Astrocyte (in vitro differentiated cells and primary cell): ENCODE measurements around the gene SRC. TPM values are rescaled to one million over a fixed set of nuclear protein-coding genes. Genes with fewer than 3 reads are reported as not detected.

ENCODE experiments used
- DNase-seq: peaks from one replicate; pipeline ENCODE4 v3.0.0-alpha.2; 2010; ENCODE audit warnings: low read depth
- FAIRE-seq: peaks from 2 replicates; lab custom pipeline; 2011; peaks lifted over from hg19 to GRCh38; lab: Jason Lieb, UNC
- H2AFZ ChIP-seq: 2 replicates; pipeline ENCODE4 v1.6.0; 2012; ENCODE audit warnings: low read depth, low read length, inconsistent platforms
- H3K27ac ChIP-seq: 2 replicates; pipeline ENCODE4 v1.5.1; 2011; ENCODE audit warnings: low read depth, low read length, inconsistent platforms
- H3K27me3 ChIP-seq: 2 replicates; pipeline ENCODE4 v1.6.0; 2011; ENCODE audit warnings: low read length, inconsistent platforms; ENCODE audit not compliant: insufficient read depth
- H3K36me3 ChIP-seq: 2 replicates; pipeline ENCODE4 v1.5.1; 2011; ENCODE audit warnings: low read length, inconsistent platforms; ENCODE audit not compliant: insufficient read depth
- H3K4me1 ChIP-seq: 2 replicates; pipeline ENCODE4 v1.5.1; 2011; ENCODE audit warnings: low read length, inconsistent platforms; ENCODE audit not compliant: insufficient read depth
- H3K4me2 ChIP-seq: 2 replicates; pipeline ENCODE4 v1.6.0; 2012; ENCODE audit warnings: low read length, inconsistent platforms
- H3K4me3 ChIP-seq: 2 replicates; pipeline ENCODE4 v1.5.1; 2011; ENCODE audit warnings: low read depth, mild to moderate bottlenecking, low read length, inconsistent platforms; ENCODE audit not compliant: insufficient read depth
- H3K79me2 ChIP-seq: 2 replicates; pipeline ENCODE4 v1.6.0; 2012; ENCODE audit warnings: mild to moderate bottlenecking, low read length, inconsistent platforms; ENCODE audit not compliant: insufficient read depth
- H3K9ac ChIP-seq: 2 replicates; pipeline ENCODE4 v1.6.0; 2012; ENCODE audit warnings: mild to moderate bottlenecking, low read length, inconsistent platforms
- H3K9me3 ChIP-seq: 2 replicates; pipeline ENCODE4 v1.5.1; 2012; ENCODE audit warnings: low read depth, mild to moderate bottlenecking, low read length, inconsistent platforms; ENCODE audit not compliant: insufficient read depth
- H4K20me1 ChIP-seq: 2 replicates; pipeline ENCODE4 v1.6.0; 2012; ENCODE audit warnings: low read length, inconsistent platforms; ENCODE audit not compliant: insufficient read depth
- H3K27ac Mint-ChIP-seq: one replicate; pipeline ENCODE4 v1.8.0; 2021; ENCODE audit warnings: mild to moderate bottlenecking, mixed read lengths; ENCODE audit not compliant: unreplicated experiment
- H3K27me3 Mint-ChIP-seq: one replicate; pipeline ENCODE4 v1.8.0; 2021; ENCODE audit warnings: low read depth, mixed read lengths; ENCODE audit not compliant: unreplicated experiment
- H3K36me3 Mint-ChIP-seq: one replicate; pipeline ENCODE4 v1.8.0; 2021; ENCODE audit warnings: low read depth, mixed read lengths; ENCODE audit not compliant: unreplicated experiment
- H3K4me1 Mint-ChIP-seq: one replicate; pipeline ENCODE4 v1.8.0; 2021; ENCODE audit warnings: low read depth, mixed read lengths; ENCODE audit not compliant: unreplicated experiment
- H3K4me3 Mint-ChIP-seq: one replicate; pipeline ENCODE4 v1.8.0; 2021; ENCODE audit warnings: mild to moderate bottlenecking, moderate library complexity, mixed read lengths; ENCODE audit not compliant: unreplicated experiment
- H3K9me3 Mint-ChIP-seq: one replicate; pipeline ENCODE4 v1.8.0; 2021; ENCODE audit warnings: mild to moderate bottlenecking, mixed read lengths; ENCODE audit not compliant: unreplicated experiment
- CTCF ChIP-seq: IDR thresholded peaks from 2 replicates; pipeline ENCODE4 v1.5.1; 2011; ENCODE audit warnings: low read depth, mild to moderate bottlenecking, inconsistent platforms, low read length, moderate library complexity; ENCODE audit not compliant: insufficient read depth
- EZH2 ChIP-seq: IDR thresholded peaks from 2 replicates; pipeline ENCODE4 v1.6.1; 2012; ENCODE audit warnings: mild to moderate bottlenecking, low read length, inconsistent platforms; ENCODE audit not compliant: insufficient read depth
- total RNA-seq: library from RNA; stranded (reverse); gene quantifications from 2 replicates; pipeline ENCODE4 v1.2.1, GENCODE V29; 2021

Gene SRC
- total RNA-seq, 1 donor from 2014 or later: 33.4 TPM

GRCh38 chr20:37356387-37356786 is 10.4 kb downstream of the SRC start:
- Histone ChIP-seq H3K4me1 (no peaks in the 10 kb centered on the region), H3K36me3 (no peaks in the 10 kb centered on the region), H3K9me3 (no peaks in the 10 kb centered on the region), H3K9ac (peak overlapping the region; percentile 6), H3K4me3 (no peak overlapping the region), H3K27ac (no peak overlapping the region), H4K20me1 (peaks cover 100% of the 10 kb centered on the region), H3K4me2 (peak overlapping the region; percentile 2), H3K79me2 (peaks cover 92% of the 10 kb centered on the region), H3K27me3 (no peaks in the 10 kb centered on the region), H2AFZ (no peak overlapping the region)
- FAIRE-seq: no peak
- Mint-ChIP-seq H3K27me3 (no peaks in the 10 kb centered on the region), H3K27ac (no peak overlapping the region), H3K4me3 (no peak overlapping the region), H3K9me3 (no peaks in the 10 kb centered on the region), H3K4me1 (peaks cover 9% of the 10 kb centered on the region), H3K36me3 (peaks cover 16% of the 10 kb centered on the region)
- TF ChIP-seq EZH2 (no peak), CTCF (no peak)
- DNase-seq: no peak

- H3K27ac ChIP-seq: no peak overlapping the region
- no peak overlapping the region for H3K27ac Mint-ChIP-seq
- no peaks in the 10 kb centered on the region for H3K9me3 ChIP-seq
- peaks cover 96% of the 10 kb centered on the region for H4K20me1 ChIP-seq
- no peaks in the 10 kb centered on the region for H3K4me1 ChIP-seq
- peaks cover 88% of the 10 kb centered on the region for H3K79me2 ChIP-seq
- no peak overlapping the region for H3K4me3 ChIP-seq
- DNase-seq (no peak), FAIRE-seq (no peak)
- peaks cover 12% of the 10 kb centered on the region for H3K36me3 Mint-ChIP-seq
- no peaks in the 10 kb centered on the region for H3K36me3 ChIP-seq
- H3K27me3 Mint-ChIP-seq: no peaks in the 10 kb centered on the region
- H3K4me3 Mint-ChIP-seq: no peak overlapping the region
- H3K4me2 ChIP-seq: no peak overlapping the region
- no peak for TF ChIP-seq CTCF
- TF ChIP-seq EZH2: no peak
- no peak overlapping the region for H2AFZ ChIP-seq
- H3K4me1 Mint-ChIP-seq: peaks cover 9% of the 10 kb centered on the region
- no peaks in the 10 kb centered on the region for H3K27me3 ChIP-seq
- no peaks in the 10 kb centered on the region for H3K9me3 Mint-ChIP-seq
- H3K9ac ChIP-seq: no peak overlapping the region
Observed at GRCh38 chr20:37356961-37357371, 11.0 kb downstream of the SRC start.

GRCh38 chr20:37357481-37358365 is 11.8 kb downstream of the SRC start:
- Histone ChIP-seq H3K36me3 (no peaks in the 10 kb centered on the region), H3K79me2 (peaks cover 81% of the 10 kb centered on the region), H4K20me1 (peaks cover 93% of the 10 kb centered on the region), H3K4me3 (no peak overlapping the region), H2AFZ (no peak overlapping the region), H3K9ac (no peak overlapping the region), H3K4me2 (no peak overlapping the region), H3K27ac (no peak overlapping the region), H3K4me1 (no peaks in the 10 kb centered on the region), H3K9me3 (no peaks in the 10 kb centered on the region), H3K27me3 (no peaks in the 10 kb centered on the region)
- no peak for TF ChIP-seq CTCF
- TF ChIP-seq EZH2: no peak
- Mint-ChIP-seq H3K36me3 (peaks cover 8% of the 10 kb centered on the region), H3K4me1 (peaks cover 8% of the 10 kb centered on the region), H3K9me3 (no peaks in the 10 kb centered on the region), H3K4me3 (no peak overlapping the region), H3K27me3 (no peaks in the 10 kb centered on the region), H3K27ac (peak overlapping the region; percentile 21)
- FAIRE-seq: no peak
- no peak for DNase-seq
